Activated CD4-positive, alpha-beta memory T cell treated with anti-CD3 and anti-CD28 coated beads, Interleukin-2, amount 10 ng/mL, durations not matched to agents 7 days and 5 days (primary cell): ENCODE measurements around the gene RNASE1. TPM values are rescaled to one million over a fixed set of nuclear protein-coding genes. Genes with fewer than 3 reads are reported as not detected.

Source experiments
- CTCF ChIA-PET: fragments of 350-600 bp; sonication (Branson Sonifier 250); formaldehyde crosslinking; loops from one replicate; lab custom pipeline; 2021; ENCODE audit warnings: antibody characterized with exemption, inconsistent platforms; lab: Charles Lee
- POLR2A ChIA-PET: fragments of 350-600 bp; sonication (Branson Sonifier 250); formaldehyde crosslinking; loops from one replicate; lab custom pipeline; 2021; ENCODE audit warnings: antibody characterized with exemption; lab: Charles Lee
- DNase-seq: peaks from one replicate; pipeline ENCODE4 v3.0.0-alpha.2; 2020
- H3K27ac Mint-ChIP-seq: one replicate; pipeline ENCODE4 v1.8.0; 2021; ENCODE audit warnings: mild to moderate bottlenecking, mixed read lengths
- H3K27me3 Mint-ChIP-seq: one replicate; pipeline ENCODE4 v1.8.0; 2021; ENCODE audit warnings: mixed read lengths
- H3K36me3 Mint-ChIP-seq: one replicate; pipeline ENCODE4 v1.8.0; 2021; ENCODE audit warnings: low read depth, mixed read lengths
- H3K4me1 Mint-ChIP-seq: one replicate; pipeline ENCODE4 v1.8.0; 2021; ENCODE audit warnings: mixed read lengths
- H3K4me3 Mint-ChIP-seq: one replicate; pipeline ENCODE4 v1.8.0; 2021; ENCODE audit warnings: mild to moderate bottlenecking, mixed read lengths
- H3K9me3 Mint-ChIP-seq: one replicate; pipeline ENCODE4 v1.8.0; 2021; ENCODE audit warnings: mixed read lengths
- total RNA-seq, 2 experiments: library from RNA; stranded (reverse); gene quantifications; one replicate each; pipeline ENCODE4 v1.2.3, GENCODE V29; 2021

Gene RNASE1
- total RNA-seq, 2 experiments from 2014 or later, result not detected

DNA sequence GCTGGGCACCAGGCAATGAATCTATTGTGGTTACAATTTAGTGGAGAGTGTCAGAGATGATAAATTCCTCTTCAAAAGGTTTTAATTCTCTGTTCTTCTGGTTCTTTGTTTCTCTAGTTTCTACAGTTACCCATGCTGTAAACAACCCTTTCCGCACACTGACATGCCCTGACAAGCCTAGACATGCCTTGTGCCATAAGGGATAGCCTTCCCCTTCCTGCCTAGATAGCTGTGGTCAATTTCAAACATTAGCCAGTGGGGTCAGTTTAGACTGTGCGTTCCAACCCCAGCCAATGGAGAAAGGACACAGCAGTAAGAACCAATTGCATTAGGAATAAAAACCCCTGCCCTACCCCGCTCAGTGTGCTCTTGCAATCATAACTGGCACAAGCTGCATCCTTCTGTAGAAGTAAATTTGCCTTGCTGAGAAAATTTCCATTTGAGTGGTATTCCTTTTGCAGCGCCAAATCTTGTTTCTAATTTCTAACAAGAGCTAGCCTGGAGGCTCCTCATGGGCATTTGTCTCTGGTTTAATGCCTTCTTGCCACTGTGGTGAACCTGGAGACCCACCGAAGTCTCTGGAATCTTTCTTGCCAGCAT, 50.6 kb downstream of the RNASE1 start:
- H3K27ac Mint-ChIP-seq, result no peak overlapping the region
- DNase-seq, result no peak
- peaks cover 15% of the 10 kb centered on the region for H3K36me3 Mint-ChIP-seq
- ChIA-PET CTCF (no interaction called here), POLR2A (no interaction called here)
- H3K9me3 Mint-ChIP-seq, result peaks cover 12% of the 10 kb centered on the region
- no peak overlapping the region for H3K4me3 Mint-ChIP-seq
- H3K27me3 Mint-ChIP-seq, result no peaks in the 10 kb centered on the region
- H3K4me1 Mint-ChIP-seq, result peaks cover 16% of the 10 kb centered on the region

Other genes starting within 250 kb of the RNASE1 start
- not detected for gene RNASE9, start 241.8 kb downstream of the RNASE1 start, total RNA-seq
- not detected for gene RNASE11, start 214.8 kb downstream of the RNASE1 start, total RNA-seq
- not detected for gene RNASE12, start 211.5 kb downstream of the RNASE1 start, total RNA-seq
- gene OR6S1, start 161.2 kb downstream of the RNASE1 start, total RNA-seq, result not detected
- 1 to 10 TPM; 2.7 to 4.7 TPM for gene RNASE4, start 118.3 kb downstream of the RNASE1 start, total RNA-seq
- 1 to 10 TPM; 4.9 to 5.5 TPM for gene ANG, start 114.1 kb downstream of the RNASE1 start, total RNA-seq
- not detected for gene EDDM3A, start 57.0 kb downstream of the RNASE1 start, total RNA-seq
- not detected for gene EDDM3B, start 34.4 kb downstream of the RNASE1 start, total RNA-seq
- 1 to 10 TPM; 5.6 to 5.9 TPM for gene RNASE6, start 21.6 kb downstream of the RNASE1 start, total RNA-seq
- not detected for gene RNASE3, start 88.5 kb upstream of the RNASE1 start, total RNA-seq
- gene RNASE2, start 152.6 kb upstream of the RNASE1 start, total RNA-seq, result not detected
- 10 to 100 TPM; 81.9 to 82.0 TPM for gene METTL17, start 187.1 kb upstream of the RNASE1 start, total RNA-seq
- not detected for gene SLC39A2, start 196.4 kb upstream of the RNASE1 start, total RNA-seq
- 1 to 10 TPM; 8.3 to 8.5 TPM for gene NDRG2, start 222.2 kb upstream of the RNASE1 start, total RNA-seq
- gene TPPP2, start 227.4 kb upstream of the RNASE1 start, total RNA-seq, result not detected
- gene RNASE13, start 232.0 kb upstream of the RNASE1 start, total RNA-seq, result not detected
- not detected for gene RNASE7, start 239.5 kb upstream of the RNASE1 start, total RNA-seq